Activated CD8-positive, alpha-beta memory T cell treated with anti-CD3 and anti-CD28 coated beads for 1 hour (primary cell): ENCODE measurements around the gene HDHD5.
"Not testable (repeated sequence)": the region's sequence is repeated elsewhere in the genome, so short reads cannot be mapped to it uniquely, and the experiment has no call there.

ENCODE experiments used
- DNase-seq, 2 donors: peaks; one replicate each; pipeline ENCODE4 v3.0.0-alpha.2; 2020; ENCODE audit warnings: low read depth in 1 of 2; ENCODE audit errors: extremely low read depth in 1 of 2

HDHD5 gene

DNA sequence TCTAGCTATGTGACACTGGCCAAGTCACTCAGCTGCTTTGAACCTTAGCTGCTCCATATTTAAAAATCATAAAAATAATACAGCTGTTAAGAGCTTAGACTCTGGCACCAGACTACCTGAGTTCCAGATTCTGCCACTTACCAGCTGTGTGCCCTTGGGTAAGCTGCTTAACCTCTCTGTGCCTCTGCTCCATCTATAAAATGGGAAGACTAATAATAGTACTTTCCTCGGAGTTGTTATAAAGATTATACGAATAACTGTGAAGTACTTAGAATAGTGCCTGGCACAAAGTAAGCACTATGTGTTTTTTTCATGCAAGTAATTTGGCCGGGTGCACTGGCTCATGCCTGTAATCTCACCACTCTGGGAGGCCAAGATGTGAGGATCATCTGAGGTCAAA lies 1.4 kb downstream of the HDHD5 start:
- no peak for DNase-seq

- DNase-seq: no peak
Measured at GRCh38 chr22:17155941-17156340, 3.1 kb downstream of the HDHD5 start.

GRCh38 chr22:17152971-17153370 lies 6.1 kb downstream of the HDHD5 start:
- DNase-seq: no peak

DNA sequence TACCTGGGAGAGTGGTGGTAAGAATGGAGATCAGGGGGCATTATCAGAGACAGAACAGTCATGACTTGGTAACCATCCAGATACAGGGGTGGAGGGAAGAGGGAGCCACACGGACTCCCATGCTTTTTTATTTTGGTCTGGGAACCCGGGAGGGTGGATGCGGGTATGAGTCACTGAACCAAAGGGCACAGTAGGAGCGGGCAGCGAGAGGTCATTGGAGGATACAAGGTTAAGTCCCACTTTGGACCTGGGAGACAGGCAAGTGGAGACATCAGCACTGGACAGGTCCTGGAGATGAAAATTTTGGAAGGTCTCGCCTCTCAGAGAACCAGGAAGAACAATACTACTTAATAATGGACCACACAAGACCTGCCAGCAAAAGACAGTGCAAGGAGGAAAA lies 6.7 kb downstream of the HDHD5 start:
- DNase-seq: no peak

- DNase-seq: no peak
Measured at GRCh38 chr22:17149076-17149815, 9.8 kb downstream of the HDHD5 start.

DNA sequence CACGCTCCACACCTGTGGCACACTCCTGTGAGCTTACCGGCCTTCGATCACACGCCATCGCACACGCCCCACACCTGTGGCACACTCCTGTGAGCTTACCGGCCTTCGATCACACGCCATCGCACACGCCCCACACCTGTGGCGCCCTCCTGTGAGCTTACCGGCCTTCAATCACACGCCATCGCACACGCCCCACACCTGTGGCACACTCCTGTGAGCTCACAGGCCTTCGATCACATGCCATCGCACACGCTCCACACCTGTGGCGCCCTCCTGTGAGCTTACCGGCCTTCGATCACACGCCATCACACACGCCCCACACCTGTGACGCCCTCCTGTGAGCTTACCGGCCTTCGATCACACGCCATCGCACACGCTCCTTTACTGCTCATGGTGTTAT lies 11.6 kb downstream of the HDHD5 start:
- DNase-seq: not testable (repeated sequence)

- no peak for DNase-seq
Measured at GRCh38 chr22:17145021-17145680, 13.9 kb downstream of the HDHD5 start.

DNA sequence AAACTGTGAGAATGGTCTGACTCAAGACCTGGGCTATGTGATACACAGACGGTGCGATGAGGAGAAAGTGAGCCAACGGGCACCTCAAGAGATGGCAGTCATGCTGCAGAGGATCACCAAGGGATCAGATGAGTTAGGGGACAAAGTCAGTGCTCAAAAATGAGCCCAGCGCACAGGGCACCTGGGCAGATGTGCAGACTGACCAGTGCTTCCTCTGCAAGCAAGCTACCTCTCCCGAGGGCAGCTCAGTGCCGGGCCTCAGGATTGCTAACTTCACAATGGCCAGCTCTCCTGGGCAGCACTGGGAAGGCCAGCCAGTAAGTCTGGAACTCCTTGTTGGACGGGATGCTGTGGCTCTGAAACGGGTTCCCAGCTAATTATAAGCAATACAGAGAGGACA lies 15.3 kb downstream of the HDHD5 start:
- no peak for DNase-seq

GRCh38 chr22:17143101-17143500 lies 16.0 kb downstream of the HDHD5 start:
- DNase-seq: no peak

- no peak for DNase-seq
Measured at GRCh38 chr22:17140826-17141766, 18.0 kb downstream of the HDHD5 start.

DNA sequence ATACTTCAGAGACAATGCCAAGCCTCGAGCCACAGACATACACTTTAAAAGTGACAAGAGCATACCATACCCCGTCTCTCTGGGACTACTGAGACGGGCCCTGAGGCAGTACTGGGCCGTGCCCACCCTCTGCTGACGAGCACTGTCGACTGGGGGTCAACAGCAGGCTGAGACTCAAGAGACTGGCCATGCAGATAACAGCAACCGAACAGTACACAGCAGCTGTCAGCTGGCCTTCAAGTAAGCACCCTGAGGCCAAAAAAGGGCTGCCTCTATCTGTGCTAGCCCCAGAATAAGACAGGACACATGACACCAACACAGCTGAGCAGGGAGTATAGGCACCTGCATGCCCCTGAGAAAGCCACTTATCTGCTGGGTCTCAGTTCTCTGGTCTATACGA lies 19.1 kb downstream of the HDHD5 start:
- DNase-seq: no peak

GRCh38 chr22:17138513-17138912 lies 20.6 kb downstream of the HDHD5 start:
- DNase-seq: no peak

- no peak for DNase-seq
Measured at GRCh38 chr22:17137861-17138425, 21.1 kb downstream of the HDHD5 start.

- DNase-seq: no peak
Measured at GRCh38 chr22:17137170-17137569, 21.9 kb downstream of the HDHD5 start.

DNA sequence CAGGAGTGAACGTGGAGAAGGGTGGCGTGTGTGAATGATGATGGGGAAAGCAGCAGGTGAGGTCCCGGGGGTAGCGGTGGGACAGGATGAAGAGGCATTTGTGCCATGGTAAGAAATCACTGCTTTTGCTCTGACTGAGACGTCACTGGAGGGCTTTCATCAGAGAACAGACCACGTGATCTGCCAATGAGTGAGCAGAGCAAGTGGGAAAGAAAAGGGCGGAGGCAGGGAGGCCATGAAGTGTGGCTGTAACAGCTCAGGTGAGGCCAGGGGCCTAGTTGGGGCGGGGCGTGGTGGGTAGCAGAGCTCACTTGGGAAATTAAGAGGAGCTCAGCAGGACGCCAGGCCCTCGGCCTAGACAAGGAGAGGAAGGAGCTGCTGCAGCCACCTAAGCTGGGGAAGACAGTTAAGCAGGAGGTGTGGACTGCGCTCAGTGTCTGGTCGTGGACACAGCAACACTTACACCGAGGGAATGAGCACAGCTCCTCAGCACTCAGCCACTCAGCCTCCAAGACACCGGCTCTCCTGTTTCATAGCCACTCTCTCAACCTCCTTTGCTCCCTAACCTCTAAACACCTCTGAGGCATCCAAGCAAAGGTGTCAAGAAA lies 23.8 kb downstream of the HDHD5 start:
- DNase-seq: no peak

GRCh38 chr22:17133137-17133536 lies 25.9 kb downstream of the HDHD5 start:
- DNase-seq: no peak

DNA sequence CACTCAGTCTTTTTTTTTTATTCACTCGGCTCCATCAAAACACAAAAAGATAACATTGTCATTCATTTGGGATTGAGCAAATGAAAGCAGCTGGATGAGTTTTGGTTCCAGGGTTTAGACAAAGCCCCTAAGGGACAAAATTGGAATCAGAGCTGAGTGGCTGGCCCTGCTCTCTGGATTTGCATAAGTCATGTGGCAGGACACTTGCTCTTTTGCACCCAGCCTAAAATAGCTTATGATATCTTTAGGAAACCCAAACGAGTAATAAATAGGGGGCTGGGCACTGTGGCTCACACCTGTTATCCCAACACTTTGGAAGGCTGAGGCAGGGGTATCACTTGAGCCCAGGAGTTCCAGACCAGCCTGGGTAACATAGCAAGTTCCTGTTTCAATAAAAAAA lies 27.0 kb downstream of the HDHD5 start:
- no peak for DNase-seq

DNA sequence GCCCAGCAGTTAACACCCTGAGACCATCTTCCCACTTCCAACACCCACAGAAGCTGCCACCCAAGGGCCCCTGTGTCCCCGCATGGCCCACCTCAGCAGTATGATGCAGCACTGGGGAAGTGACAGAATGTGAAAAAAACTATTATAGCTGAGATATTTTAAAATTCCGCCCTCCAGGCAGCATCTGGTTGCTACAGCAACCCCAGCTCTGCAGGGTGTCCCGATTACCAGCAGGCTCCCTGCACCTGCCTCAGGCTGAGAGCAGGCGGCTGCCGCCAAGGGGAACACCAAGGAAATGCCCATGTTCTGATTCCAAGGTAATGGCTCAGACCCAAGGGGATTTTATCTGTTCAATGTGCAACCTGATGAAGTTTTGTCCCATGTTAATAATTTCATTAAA lies 27.4 kb downstream of the HDHD5 start:
- no peak for DNase-seq

- DNase-seq: no peak
Measured at GRCh38 chr22:17130199-17130598, 28.9 kb downstream of the HDHD5 start.

DNA sequence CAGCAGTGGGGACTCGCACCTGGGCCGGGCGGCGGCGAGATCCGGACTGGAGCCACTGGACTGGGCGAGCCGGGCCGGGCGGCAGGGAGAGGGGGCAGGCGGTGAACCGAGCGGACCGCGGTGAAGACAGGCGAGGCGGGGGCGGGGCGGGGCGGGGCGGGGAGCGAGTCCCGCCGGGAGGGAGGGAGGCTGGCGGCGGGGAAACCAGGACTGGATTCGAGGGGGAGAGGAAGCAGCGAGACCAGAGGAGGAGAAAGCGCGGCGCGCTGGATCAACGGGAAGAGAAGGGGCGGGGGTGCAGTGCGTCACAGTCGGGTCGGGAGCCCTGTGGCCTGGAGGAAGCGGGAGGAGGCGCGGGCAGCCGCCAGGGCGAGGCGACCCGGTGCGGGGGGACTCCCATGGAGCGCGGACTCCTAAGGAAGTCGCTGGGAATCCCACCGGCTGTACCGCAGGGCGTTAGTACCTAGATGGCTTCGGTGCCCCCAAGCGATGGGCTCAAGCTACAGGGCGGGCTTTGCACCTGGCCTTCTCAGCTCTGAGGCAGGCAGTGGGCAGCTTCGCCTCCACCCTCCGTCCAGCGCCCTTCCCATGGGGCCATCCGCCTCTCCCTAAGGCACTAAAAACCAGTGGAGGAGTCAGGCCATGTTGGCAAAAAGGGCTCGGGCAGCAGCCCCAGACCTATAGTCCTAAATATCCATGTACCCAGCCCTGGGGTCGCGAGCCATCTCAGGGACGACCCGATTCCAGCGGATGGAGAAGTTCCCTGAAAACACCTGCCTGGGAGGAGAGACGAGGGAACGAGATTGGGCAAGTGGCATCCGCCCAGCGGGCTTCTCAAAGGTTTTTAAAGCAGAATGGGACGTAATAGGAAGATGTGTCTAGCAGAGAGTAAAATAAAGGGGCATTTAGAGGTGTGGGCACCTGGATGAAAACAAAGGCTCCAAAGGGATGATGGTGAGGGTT lies 37.6 kb downstream of the HDHD5 start, which contains the start of gene TMEM121B:
Gene TMEM121B, minus strand, starts transcription at position 128 of the 963 bp plus-strand sequence. CDS start 233 bp downstream, outside the sequence.
- no peak for DNase-seq
